ENCODE results near the gene LZIC. TPM values are rescaled to one million over a fixed set of nuclear protein-coding genes. Genes with fewer than 3 reads are reported as not detected.
A peak's percentile ranks its signal among the peaks of the same experiment; 100 is the strongest.

LZIC gene
- total RNA-seq, 4 donors from 2014 or later, result 21.6 to 40.2 (median 32.0) TPM

DNA sequence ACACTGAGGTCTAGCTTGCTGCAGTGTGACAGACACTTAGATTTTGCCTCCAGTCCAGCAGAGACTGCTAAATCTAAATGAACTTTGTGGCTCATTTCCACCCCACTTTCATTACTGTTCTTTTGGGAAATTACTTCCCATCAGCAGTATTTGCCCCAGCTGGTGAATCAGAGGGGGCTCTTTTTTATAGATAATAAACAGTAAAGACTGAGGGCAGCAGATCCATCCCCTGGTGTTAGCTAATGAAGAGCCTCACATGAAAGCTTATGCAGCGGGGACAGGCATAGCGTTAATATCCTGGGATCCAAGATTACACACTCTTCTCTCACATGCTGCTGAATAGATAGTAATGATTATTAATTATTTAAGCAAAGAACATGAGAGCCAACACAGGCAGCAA, 26.7 kb downstream of the LZIC start:
- DNase-seq (ENCODE audit: low spot score in 2 of 2), result no peak
- Histone ChIP-seq H3K36me3 (no peaks in the 10 kb centered on the region), H3K27ac (no peak overlapping the region), H3K4me3 (no peak overlapping the region), H3K4me1 (peaks cover 0 to 3% (median 2%) of the 10 kb centered on the region in 4 donors), H3K9me3 (no peaks in the 10 kb centered on the region), H3K27me3 (no peaks in the 10 kb centered on the region)
- TF ChIP-seq EP300 (IDR thresholded peaks at IDR 0.05) (no peak), POLR2A (IDR thresholded peaks at IDR 0.05) (no peak)
- TF ChIP-seq, protein P1, sequence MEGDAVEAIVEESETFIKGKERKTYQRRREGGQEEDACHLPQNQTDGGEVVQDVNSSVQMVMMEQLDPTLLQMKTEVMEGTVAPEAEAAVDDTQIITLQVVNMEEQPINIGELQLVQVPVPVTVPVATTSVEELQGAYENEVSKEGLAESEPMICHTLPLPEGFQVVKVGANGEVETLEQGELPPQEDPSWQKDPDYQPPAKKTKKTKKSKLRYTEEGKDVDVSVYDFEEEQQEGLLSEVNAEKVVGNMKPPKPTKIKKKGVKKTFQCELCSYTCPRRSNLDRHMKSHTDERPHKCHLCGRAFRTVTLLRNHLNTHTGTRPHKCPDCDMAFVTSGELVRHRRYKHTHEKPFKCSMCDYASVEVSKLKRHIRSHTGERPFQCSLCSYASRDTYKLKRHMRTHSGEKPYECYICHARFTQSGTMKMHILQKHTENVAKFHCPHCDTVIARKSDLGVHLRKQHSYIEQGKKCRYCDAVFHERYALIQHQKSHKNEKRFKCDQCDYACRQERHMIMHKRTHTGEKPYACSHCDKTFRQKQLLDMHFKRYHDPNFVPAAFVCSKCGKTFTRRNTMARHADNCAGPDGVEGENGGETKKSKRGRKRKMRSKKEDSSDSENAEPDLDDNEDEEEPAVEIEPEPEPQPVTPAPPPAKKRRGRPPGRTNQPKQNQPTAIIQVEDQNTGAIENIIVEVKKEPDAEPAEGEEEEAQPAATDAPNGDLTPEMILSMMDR (IDR thresholded peaks at IDR 0.05), result no peak
- WGBS, 2 donors, result 83 to 85% methylated on average over 2 of the region's 2 CpGs

DNA sequence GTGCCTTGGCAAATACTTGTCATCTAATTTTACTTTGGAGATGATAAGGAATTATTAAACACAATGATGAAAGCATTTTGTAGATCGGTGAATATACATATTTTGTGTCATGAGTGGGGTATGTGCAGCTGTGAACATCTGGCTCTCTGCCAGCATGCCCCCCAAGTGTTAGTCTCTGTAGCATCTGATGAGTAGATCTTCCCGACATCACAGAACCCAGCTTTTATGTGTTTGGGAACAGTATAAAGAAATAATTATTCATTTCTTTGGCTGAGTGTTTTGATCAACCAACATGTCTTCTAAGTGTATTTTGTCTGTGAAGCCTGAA, 28.6 kb downstream of the LZIC start:
- H3K4me1 ChIP-seq, result peaks cover 0 to 8% (median 7%) of the 10 kb centered on the region in 4 donors
- no peaks in the 10 kb centered on the region for H3K9me3 ChIP-seq
- WGBS, 2 donors, result 54 to 65% methylated on average over 2 of the region's 2 CpGs
- TF ChIP-seq EP300 (IDR thresholded peaks at IDR 0.05) (no peak), POLR2A (IDR thresholded peaks at IDR 0.05) (no peak)
- TF ChIP-seq, protein P1 (IDR thresholded peaks at IDR 0.05), result no peak
- H3K36me3 ChIP-seq, result no peaks in the 10 kb centered on the region
- no peak overlapping the region for H3K27ac ChIP-seq
- no peaks in the 10 kb centered on the region for H3K27me3 ChIP-seq
- no peak overlapping the region for H3K4me3 ChIP-seq
- no peak for DNase-seq (ENCODE audit: low spot score in 2 of 2)

DNA sequence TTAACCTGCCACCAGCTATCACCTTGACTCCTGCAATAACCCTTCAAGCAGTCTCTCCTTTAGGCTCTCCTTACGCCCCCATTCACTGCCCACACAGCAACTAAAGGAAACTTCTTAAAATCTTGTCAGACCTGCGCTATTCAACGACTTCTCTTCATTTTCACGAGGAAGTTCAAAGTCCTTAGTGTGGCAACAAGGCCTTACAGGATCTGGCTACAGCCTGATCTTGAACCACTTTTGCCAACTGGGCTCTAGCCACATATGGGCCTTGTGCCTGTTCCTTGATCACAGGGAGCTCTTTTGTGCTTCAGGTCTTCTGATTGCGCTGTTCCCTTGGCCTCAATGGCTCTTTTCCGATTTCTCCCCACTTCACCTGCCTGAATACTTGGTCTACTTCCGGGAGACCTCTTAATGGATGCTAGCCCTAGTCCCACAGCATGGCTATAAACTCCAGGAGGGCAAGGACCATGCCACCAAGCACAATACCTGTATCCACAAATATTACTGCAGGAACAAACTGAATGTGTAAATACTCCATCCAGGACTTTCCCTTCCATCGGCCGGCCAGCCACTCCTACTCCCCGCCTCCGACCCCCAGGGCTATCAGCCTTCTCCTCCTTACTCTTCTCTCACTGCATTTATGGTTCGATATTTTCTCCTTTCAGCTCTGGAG, 30.8 kb downstream of the LZIC start:
- TF ChIP-seq EP300 (IDR thresholded peaks at IDR 0.05) (no peak), POLR2A (IDR thresholded peaks at IDR 0.05) (no peak)
- TF ChIP-seq, protein P1 (IDR thresholded peaks at IDR 0.05), result no peak
- no peak for DNase-seq (ENCODE audit: low spot score in 2 of 2)
- peaks cover 0 to 21% (median 15%) of the 10 kb centered on the region in 4 donors for H3K4me1 ChIP-seq
- H3K27ac ChIP-seq, result no peak overlapping the region
- no peaks in the 10 kb centered on the region for H3K27me3 ChIP-seq
- H3K9me3 ChIP-seq, result no peaks in the 10 kb centered on the region
- 82 to 84% methylated on average over 12 of the region's 12 CpGs for WGBS, 2 donors
- no peaks in the 10 kb centered on the region for H3K36me3 ChIP-seq
- H3K4me3 ChIP-seq, result no peak overlapping the region

DNA sequence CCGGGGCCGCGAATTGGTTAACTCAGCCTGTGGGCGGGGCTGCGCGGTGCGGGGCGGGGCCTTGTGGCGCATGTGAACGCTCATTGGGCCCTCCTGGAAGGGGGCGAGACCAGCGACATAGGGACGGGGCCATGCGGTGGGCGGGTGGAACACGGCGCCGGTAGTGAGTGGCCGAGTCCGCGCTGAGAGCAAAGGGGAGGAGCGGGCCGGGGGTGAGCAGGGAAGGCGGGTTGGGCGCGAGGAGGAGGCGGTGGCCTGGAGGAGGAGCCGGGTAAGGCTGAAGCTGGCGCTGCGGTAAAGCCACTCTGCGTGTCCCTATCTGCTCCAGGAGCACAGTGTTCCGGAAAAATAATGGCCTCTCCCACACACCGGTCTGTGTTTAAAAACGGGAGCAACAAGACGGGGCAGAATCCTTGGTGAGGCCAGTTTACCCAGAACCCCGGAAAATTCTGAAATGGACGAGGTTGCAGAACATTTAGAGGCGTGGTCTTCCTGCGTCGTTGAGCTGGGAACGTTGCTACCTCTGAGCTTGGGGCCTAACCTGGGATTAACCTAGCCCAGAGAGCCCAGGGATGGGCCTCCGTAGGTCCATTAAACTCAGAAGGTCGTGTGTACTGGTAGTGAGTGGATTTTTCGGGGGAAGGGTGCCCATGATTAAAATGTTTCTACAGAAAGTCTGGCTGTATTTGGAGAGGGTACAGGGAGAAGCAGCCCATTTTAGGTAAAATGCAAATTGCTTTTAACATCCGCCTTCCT, 32.6 kb downstream of the LZIC start:
- H3K9me3 ChIP-seq, result no peaks in the 10 kb centered on the region
- TF ChIP-seq, protein P1 (IDR thresholded peaks at IDR 0.05), result peak in 3 of 5 experiments; percentile 6 to 27 (median 13)
- TF ChIP-seq EP300 (IDR thresholded peaks at IDR 0.05), result peak; percentile 24 to 93
- peak; percentile 71 to 93 for TF ChIP-seq POLR2A (IDR thresholded peaks at IDR 0.05)
- WGBS, 2 donors, result 1% methylated on average over 29 to 36 of the region's 45 CpGs
- peak overlapping the region; percentile 41 to 66 (median 54) for H3K4me3 ChIP-seq
- peak overlapping the region; percentile 76 to 98 (median 92) for H3K27ac ChIP-seq
- no peaks in the 10 kb centered on the region for H3K27me3 ChIP-seq
- H3K4me1 ChIP-seq, result peaks cover 0 to 21% (median 15%) of the 10 kb centered on the region in 4 donors
- no peaks in the 10 kb centered on the region for H3K36me3 ChIP-seq
- DNase-seq (ENCODE audit: low spot score in 2 of 2), result peak; percentile 100

DNA sequence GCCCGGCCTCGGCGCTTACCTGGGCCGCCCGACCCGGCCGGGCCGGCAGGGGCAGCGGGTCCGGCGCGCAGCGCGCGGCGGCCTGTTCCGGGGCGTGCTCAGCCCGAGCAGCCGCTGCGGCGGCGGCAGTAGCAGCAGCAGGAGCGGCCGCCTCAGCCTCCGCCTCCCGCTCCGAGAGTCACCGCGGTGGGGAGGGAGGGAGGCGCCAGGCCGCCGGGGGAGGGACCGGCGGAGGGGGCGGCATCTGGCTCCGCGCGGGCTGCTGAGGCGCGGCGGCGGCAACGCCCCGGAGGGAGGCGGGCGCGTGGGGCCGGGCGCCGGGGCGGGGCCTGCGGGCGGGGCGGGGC, 33.1 kb downstream of the LZIC start, which contains the start of gene CTNNBIP1:
TSS of gene CTNNBIP1 (minus strand) at position 194 of the 347 bp plus-strand sequence. CDS start 38,205 bp downstream, outside the sequence.
- Histone ChIP-seq H3K4me3 (peak within 1 kb of the TSS; percentile 41 to 81 (median 74)), H3K36me3 (no peaks in the 10 kb centered on the region), H3K27ac (peak within 1 kb of the TSS; percentile 76 to 98 (median 92)), H3K9me3 (no peaks in the 10 kb centered on the region), H3K4me1 (peaks cover 0 to 21% (median 15%) of the 10 kb centered on the region in 4 donors), H3K27me3 (no peaks in the 10 kb centered on the region)
- WGBS, 2 donors, result 1% methylated on average over 22 of the region's 55 CpGs; no CpG with 5 or more reads in 1 of the 2 donors
- TF ChIP-seq EP300 (IDR thresholded peaks at IDR 0.05), result no peak
- TF ChIP-seq, protein P1 (IDR thresholded peaks at IDR 0.05), result peak in 1 of 5 experiments; percentile 3
- peak in 1 of 2 donors; percentile 33 for TF ChIP-seq POLR2A (IDR thresholded peaks at IDR 0.05)
- DNase-seq (ENCODE audit: low spot score in 2 of 2), result no peak
